ENCODE results near the gene ALDH3A2. TPM values are rescaled to one million over a fixed set of nuclear protein-coding genes. Genes with fewer than 3 reads are reported as not detected.

Gene ALDH3A2
- total and polyA plus RNA-seq, 2 experiments from 2014 or later: 36.2 to 41.9 TPM

DNA sequence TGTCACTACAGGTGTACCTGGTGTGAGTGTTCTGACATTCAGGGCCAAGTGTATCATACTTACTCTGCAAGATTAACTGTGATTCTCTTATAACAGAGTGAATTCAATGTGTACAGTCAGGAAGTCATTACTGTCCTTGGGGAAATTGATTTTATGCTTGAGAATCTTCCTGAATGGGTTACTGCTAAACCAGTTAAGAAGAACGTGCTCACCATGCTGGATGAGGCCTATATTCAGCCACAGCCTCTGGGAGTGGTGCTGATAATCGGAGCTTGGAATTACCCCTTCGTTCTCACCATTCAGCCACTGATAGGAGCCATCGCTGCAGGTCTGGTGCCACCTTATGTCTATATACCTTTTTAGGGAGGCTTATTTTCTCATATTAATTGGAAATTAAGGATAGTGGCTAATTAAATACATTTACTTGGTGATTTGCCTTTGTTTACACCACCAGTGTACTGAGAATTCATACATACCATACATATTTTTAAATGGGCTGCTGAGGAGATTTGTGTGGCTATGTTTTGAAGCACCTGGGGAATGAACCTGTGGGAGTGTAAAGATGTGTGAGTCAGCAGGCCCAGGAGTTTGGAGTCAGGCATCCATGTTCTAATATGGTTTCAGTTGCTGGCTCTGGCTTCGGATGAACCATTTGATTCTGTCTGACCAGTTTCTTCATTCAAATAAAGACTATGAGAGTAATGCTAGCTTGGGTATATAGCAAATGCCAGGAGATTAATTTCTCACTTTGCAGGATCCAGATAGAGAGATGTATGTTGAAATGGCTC, 3.1 kb downstream of the ALDH3A2 start:
- 59 to 67% methylated on average over 5 of the region's 5 CpGs for WGBS, 2 experiments (ENCODE audit: low coverage in 1 of 2, low lambda C conversion rate in 2 of 2, missing lambda C conversion rate in 2 of 2)
- H3K4me1 ChIP-seq (ENCODE audit: insufficient read depth): peaks cover 36% of the 10 kb centered on the region
- in situ Hi-C loops (cut with MboI): loop anchor here (25.0 kb wide), 1 partner anchor 289 kb away; the partner anchor contains the start of gene B9D1
- H3K79me2 ChIP-seq (ENCODE audit: insufficient read depth): peaks cover 31% of the 10 kb centered on the region
- 0 out of 2 replicates have a peak, but pooled peaks cover 3% of the 10 kb centered on the region for H3K36me3 ChIP-seq (ENCODE audit: low read depth)
- H3K27me3 ChIP-seq (replicated peaks; ENCODE audit: insufficient read depth): no peaks in the 10 kb centered on the region
- no peak overlapping the region for H2AFZ ChIP-seq
- no peak for DNase-seq
- no peaks in the 10 kb centered on the region for H3K9me3 ChIP-seq (ENCODE audit: low read depth)
- TF ChIP-seq EZH2phosphoT487 (IDR thresholded peaks at IDR 0.05; ENCODE audit: insufficient read depth, low read depth) (no peak), EZH2 (IDR thresholded peaks at IDR 0.05; ENCODE audit: insufficient read depth, poor library complexity, severe bottlenecking) (no peak)
- peaks cover 34% of the 10 kb centered on the region for H3F3A ChIP-seq (ENCODE audit: insufficient read depth)
- no peak overlapping the region for H3K9ac ChIP-seq
- H4K20me1 ChIP-seq (ENCODE audit: insufficient read depth): no peaks in the 10 kb centered on the region
- H3K4me3 ChIP-seq: no peak overlapping the region
- H3K4me2 ChIP-seq (ENCODE audit: unreplicated experiment): peak overlapping the region; percentile 62
- no peaks in the 10 kb centered on the region for H3K9me2 ChIP-seq (ENCODE audit: insufficient read depth)
- H3K27ac ChIP-seq: no peak overlapping the region

DNA sequence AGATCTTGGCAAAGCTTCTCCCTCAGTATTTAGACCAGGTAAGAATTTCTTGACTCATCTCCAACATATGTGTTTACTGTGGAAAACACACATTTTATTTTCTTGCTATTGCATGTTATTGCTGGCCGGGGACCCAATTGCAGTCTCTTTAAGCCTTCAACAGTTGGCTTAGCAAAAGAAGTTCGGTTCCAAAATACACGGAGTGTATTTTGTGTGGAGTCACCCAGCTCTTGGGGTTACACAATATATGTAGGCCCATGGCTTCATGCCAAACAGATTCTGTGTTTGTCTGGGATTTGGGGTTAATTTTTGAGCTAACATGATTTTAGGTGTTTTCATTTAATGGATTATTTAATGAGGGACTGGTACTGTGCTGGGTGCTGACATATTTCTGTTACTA, 4.0 kb downstream of the ALDH3A2 start:
- in situ Hi-C loops (cut with MboI): loop anchor here (25.0 kb wide), 1 partner anchor 290 kb away; the partner anchor contains the start of gene B9D1
- H2AFZ ChIP-seq: no peak overlapping the region
- no peak overlapping the region for H3K4me3 ChIP-seq
- peaks cover 31% of the 10 kb centered on the region for H3K79me2 ChIP-seq (ENCODE audit: insufficient read depth)
- peaks cover 26% of the 10 kb centered on the region for H3K4me1 ChIP-seq (ENCODE audit: insufficient read depth)
- no peak overlapping the region for H3K27ac ChIP-seq
- no peaks in the 10 kb centered on the region for H3K27me3 ChIP-seq (replicated peaks; ENCODE audit: insufficient read depth)
- H3F3A ChIP-seq (ENCODE audit: insufficient read depth): peaks cover 26% of the 10 kb centered on the region
- no peak overlapping the region for H3K9ac ChIP-seq
- H3K9me2 ChIP-seq (ENCODE audit: insufficient read depth): no peaks in the 10 kb centered on the region
- H3K9me3 ChIP-seq (ENCODE audit: low read depth): no peaks in the 10 kb centered on the region
- TF ChIP-seq EZH2 (IDR thresholded peaks at IDR 0.05; ENCODE audit: insufficient read depth, poor library complexity, severe bottlenecking) (no peak), EZH2phosphoT487 (IDR thresholded peaks at IDR 0.05; ENCODE audit: insufficient read depth, low read depth) (no peak)
- 58 to 73% methylated on average over 3 of the region's 3 CpGs for WGBS, 2 experiments (ENCODE audit: low coverage in 1 of 2, low lambda C conversion rate in 2 of 2, missing lambda C conversion rate in 2 of 2)
- no peaks in the 10 kb centered on the region for H4K20me1 ChIP-seq (ENCODE audit: insufficient read depth)
- DNase-seq: peak; percentile 11
- H3K4me2 ChIP-seq (ENCODE audit: unreplicated experiment): no peak overlapping the region
- 0 out of 2 replicates have a peak, but pooled peaks cover 3% of the 10 kb centered on the region for H3K36me3 ChIP-seq (ENCODE audit: low read depth)

DNA sequence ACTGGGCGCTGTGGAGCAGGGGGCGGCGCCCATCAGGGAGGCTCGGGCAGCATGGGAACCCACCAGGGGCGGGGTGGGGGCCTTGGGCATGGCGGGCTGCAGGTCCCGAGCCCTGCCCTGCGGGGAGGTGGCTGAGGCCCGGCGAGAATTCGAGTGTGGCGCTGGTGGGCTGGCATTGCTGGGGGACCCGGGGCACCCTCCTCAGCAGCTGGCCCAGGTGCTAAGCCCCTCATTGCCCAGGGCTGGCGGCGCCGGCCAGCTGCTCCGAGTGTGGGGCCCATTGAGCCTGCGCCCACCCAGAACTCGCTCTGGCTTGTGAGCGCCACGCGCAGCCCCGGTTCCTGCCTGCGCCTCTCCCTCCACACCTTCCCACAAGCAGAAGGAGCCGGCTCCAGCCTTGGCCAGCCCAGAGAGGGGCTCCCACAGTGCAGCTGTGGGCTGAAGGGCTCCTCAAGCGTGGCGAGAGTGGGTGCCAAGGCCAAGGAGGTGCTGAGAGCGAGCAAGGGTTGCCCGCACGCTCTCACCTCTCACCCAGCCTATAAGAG, 5.9 kb downstream of the ALDH3A2 start:
- no peaks in the 10 kb centered on the region for H4K20me1 ChIP-seq (ENCODE audit: insufficient read depth)
- no peak overlapping the region for H3K27ac ChIP-seq
- H3K9me3 ChIP-seq (ENCODE audit: low read depth): no peaks in the 10 kb centered on the region
- H3F3A ChIP-seq (ENCODE audit: insufficient read depth): peaks cover 18% of the 10 kb centered on the region
- 95 to 98% methylated on average over 23 to 24 of the region's 30 CpGs for WGBS, 2 experiments (ENCODE audit: low coverage in 1 of 2, low lambda C conversion rate in 2 of 2, missing lambda C conversion rate in 2 of 2)
- H3K9me2 ChIP-seq (ENCODE audit: insufficient read depth): no peaks in the 10 kb centered on the region
- H3K27me3 ChIP-seq (replicated peaks; ENCODE audit: insufficient read depth): no peaks in the 10 kb centered on the region
- peaks cover 26% of the 10 kb centered on the region for H3K79me2 ChIP-seq (ENCODE audit: insufficient read depth)
- TF ChIP-seq EZH2phosphoT487 (IDR thresholded peaks at IDR 0.05; ENCODE audit: insufficient read depth, low read depth) (no peak), EZH2 (IDR thresholded peaks at IDR 0.05; ENCODE audit: insufficient read depth, poor library complexity, severe bottlenecking) (no peak)
- no peak overlapping the region for H3K4me2 ChIP-seq (ENCODE audit: unreplicated experiment)
- no peak overlapping the region for H2AFZ ChIP-seq
- no peak overlapping the region for H3K4me3 ChIP-seq
- DNase-seq: no peak
- 0 out of 2 replicates have a peak, but pooled peaks cover 6% of the 10 kb centered on the region for H3K36me3 ChIP-seq (ENCODE audit: low read depth)
- H3K9ac ChIP-seq: no peak overlapping the region
- peaks cover 20% of the 10 kb centered on the region for H3K4me1 ChIP-seq (ENCODE audit: insufficient read depth)
- in situ Hi-C loops (cut with MboI): loop anchor here (25.0 kb wide), 1 partner anchor 292 kb away; the partner anchor contains the start of gene B9D1

DNA sequence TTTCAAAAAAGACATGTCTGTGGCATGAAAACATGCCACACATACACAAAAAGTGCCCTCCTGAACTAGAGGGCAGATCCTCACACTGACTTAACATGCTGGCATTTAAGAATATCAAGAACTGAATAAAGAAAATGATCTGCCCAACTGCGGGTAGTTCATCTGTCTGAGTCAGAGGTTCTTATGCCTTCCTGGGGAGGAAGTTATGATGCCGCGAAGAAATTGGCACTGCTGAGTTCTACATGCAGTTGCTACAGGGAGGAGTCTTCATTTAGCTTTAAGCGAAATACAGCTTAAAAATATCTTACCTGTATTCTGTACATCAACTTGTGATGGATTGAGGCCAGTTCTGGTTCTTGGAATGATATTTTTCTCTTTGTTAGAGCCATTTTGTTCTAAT, 6.3 kb downstream of the ALDH3A2 start:
- Histone ChIP-seq H3K79me2 (ENCODE audit: insufficient read depth) (peaks cover 21% of the 10 kb centered on the region), H3K27ac (no peak overlapping the region), H3K36me3 (ENCODE audit: low read depth) (0 out of 2 replicates have a peak, but pooled peaks cover 6% of the 10 kb centered on the region), H3F3A (ENCODE audit: insufficient read depth) (peaks cover 16% of the 10 kb centered on the region), H3K4me3 (no peak overlapping the region), H2AFZ (no peak overlapping the region), H3K9me3 (ENCODE audit: low read depth) (no peaks in the 10 kb centered on the region), H3K4me2 (ENCODE audit: unreplicated experiment) (no peak overlapping the region), H4K20me1 (ENCODE audit: insufficient read depth) (no peaks in the 10 kb centered on the region), H3K9ac (no peak overlapping the region), H3K9me2 (ENCODE audit: insufficient read depth) (no peaks in the 10 kb centered on the region), H3K4me1 (ENCODE audit: insufficient read depth) (peaks cover 16% of the 10 kb centered on the region), H3K27me3 (replicated peaks; ENCODE audit: insufficient read depth) (no peaks in the 10 kb centered on the region)
- DNase-seq: peak; percentile 2
- in situ Hi-C loops (cut with MboI): loop anchor here (25.0 kb wide), 1 partner anchor 293 kb away; the partner anchor contains the start of gene B9D1
- TF ChIP-seq EZH2phosphoT487 (IDR thresholded peaks at IDR 0.05; ENCODE audit: insufficient read depth, low read depth) (no peak), EZH2 (IDR thresholded peaks at IDR 0.05; ENCODE audit: insufficient read depth, poor library complexity, severe bottlenecking) (no peak)
- 82 to 90% methylated on average over 4 of the region's 4 CpGs for WGBS, 2 experiments (ENCODE audit: low coverage in 1 of 2, low lambda C conversion rate in 2 of 2, missing lambda C conversion rate in 2 of 2)

Data from GM23248 (cell line).